Ramos (cell line): ENCODE measurements around the gene EGFR.

Experiments used
- in situ Hi-C: fragments of 300-500 bp; cut with MboI; formaldehyde crosslinking; loops from one replicate; pipeline ENCODE4 v1.14.3; 2022; ENCODE audit warnings: low sequenced_read_pairs; ENCODE audit not compliant: unreplicated experiment

EGFR gene

DNA sequence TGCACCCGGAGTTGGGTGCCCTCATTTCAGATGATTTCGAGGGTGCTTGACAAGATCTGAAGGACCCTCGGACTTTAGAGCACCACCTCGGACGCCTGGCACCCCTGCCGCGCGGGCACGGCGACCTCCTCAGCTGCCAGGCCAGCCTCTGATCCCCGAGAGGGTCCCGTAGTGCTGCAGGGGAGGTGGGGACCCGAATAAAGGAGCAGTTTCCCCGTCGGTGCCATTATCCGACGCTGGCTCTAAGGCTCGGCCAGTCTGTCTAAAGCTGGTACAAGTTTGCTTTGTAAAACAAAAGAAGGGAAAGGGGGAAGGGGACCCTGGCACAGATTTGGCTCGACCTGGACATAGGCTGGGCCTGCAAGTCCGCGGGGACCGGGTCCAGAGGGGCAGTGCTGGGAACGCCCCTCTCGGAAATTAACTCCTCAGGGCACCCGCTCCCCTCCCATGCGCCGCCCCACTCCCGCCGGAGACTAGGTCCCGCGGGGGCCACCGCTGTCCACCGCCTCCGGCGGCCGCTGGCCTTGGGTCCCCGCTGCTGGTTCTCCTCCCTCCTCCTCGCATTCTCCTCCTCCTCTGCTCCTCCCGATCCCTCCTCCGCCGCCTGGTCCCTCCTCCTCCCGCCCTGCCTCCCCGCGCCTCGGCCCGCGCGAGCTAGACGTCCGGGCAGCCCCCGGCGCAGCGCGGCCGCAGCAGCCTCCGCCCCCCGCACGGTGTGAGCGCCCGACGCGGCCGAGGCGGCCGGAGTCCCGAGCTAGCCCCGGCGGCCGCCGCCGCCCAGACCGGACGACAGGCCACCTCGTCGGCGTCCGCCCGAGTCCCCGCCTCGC, at the start of gene EGFR:
TSS of gene EGFR (plus strand) at position 657 of the 830 bp plus-strand sequence. CDS start 261 bp downstream, outside the sequence.
- in situ Hi-C loops, result no loop called here

DNA sequence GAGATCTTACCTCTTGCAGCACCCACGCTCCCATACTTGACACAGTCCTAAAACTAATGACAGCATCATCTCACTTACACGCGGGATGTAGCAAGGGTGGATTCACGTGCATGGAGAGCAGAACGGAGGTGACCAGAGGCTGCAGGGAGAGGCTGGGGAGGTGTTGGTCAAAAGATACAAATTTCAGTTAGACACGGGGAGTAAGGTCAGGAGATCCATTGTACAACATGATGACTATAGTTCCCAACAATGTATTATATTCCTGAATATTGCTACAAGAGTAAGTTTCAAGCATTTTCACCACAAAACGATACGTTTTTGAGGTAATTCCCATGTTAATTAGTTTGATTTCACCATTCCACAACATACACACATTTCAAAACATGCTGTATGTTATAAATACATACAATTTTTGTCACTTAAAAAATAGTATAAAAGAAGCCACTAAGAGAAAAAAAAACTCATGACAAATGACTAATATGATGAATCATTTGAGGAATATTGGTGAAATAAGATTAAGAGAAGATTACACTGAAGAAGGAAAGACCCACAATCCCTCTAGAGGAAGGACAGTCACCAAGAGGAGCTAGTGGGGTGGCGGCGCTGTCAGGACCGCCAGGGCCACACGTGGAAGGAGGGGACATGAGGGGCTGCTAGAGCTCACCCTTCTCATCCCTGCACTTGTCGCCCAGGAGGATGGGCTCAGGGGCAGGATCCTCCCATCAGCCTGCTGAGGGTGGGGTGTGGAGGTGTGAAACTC, 49.4 kb upstream of the EGFR start:
- in situ Hi-C loops, result no loop called here

DNA sequence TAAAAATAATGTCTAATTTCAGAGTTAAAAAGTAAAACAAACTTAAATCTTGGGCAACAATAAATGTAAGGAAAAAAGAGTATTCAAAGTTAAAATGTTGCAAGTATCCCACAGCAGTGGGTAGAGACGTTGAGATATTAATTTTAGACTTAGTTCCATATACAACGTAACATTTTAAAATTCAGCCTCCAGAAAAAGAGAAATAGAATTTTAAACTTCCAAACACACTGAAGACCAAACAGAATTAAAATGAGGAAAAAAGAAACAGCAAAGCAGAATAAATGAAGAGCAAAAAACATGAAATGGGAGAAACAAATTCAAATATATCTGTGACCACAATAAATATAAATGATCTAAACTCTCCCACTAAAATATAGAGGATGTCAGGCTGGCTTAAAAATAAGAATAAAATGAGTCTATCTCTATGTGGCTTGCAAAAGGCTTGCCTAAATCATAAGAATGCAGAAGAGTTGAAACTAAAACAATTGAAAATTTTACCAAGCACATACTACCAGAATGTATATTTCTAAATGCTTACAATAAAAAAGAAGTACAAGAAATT, 46.0 kb upstream of the EGFR start:
- in situ Hi-C loops, result no loop called here

DNA sequence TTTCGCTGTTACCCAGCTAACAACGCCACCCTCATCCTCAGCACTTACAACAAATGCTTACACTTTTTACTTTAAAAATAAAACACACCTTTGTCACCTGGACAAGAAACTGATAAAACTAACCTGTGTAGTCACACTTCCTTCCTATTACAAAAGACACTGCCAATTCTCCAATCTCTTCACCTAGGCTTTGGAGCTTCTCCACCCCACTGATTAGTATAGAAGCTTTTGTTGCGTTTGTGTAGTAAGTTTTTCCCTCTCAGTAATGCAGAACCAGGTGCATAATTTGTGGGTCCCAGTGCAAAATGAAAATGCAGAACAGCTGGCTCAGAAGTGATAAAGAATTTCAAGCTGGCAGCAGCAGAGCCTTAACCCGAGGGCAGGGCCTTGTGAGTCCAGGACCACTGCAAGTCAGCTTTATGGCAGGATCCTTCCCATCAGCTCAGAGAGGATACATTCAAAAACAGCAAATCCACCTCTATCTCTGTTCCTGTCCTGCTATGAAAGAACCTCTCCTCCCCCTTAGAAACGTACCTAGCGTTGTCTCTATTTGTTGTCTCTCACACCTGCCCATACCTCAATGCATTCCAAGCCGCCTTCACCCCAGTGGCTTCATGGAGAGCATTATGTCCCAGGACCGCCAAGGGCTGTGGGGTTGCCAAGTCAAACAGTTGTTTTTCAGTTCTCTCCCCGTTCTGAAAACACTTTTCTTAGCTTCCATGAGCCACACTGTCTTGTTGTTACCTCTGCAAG, 40.3 kb upstream of the EGFR start:
- in situ Hi-C loops, result no loop called here

DNA sequence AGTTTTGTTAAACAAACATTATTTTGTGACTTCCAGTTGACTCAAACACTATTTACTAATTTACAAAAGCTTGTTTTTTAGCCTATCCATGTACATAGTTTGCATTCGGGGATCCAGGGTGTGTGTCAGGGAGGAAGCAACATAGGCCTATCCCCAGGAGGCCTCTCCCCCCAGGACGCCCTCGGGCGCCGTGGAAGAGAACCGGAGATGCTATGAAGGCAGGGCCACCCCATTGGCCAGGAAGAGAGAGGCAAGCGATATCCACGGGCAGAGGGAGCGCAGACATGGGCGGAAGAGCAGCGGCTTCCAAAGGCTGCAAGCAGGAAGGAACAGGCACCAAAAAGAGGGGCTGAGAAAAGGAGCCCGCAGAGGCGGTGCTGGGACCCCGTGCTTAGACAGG, 38.3 kb upstream of the EGFR start:
- in situ Hi-C loops, result no loop called here

- in situ Hi-C loops, result no loop called here
These were observed 36.9 kb upstream of the EGFR start for GRCh38 chr7:54981913-54982312.

DNA sequence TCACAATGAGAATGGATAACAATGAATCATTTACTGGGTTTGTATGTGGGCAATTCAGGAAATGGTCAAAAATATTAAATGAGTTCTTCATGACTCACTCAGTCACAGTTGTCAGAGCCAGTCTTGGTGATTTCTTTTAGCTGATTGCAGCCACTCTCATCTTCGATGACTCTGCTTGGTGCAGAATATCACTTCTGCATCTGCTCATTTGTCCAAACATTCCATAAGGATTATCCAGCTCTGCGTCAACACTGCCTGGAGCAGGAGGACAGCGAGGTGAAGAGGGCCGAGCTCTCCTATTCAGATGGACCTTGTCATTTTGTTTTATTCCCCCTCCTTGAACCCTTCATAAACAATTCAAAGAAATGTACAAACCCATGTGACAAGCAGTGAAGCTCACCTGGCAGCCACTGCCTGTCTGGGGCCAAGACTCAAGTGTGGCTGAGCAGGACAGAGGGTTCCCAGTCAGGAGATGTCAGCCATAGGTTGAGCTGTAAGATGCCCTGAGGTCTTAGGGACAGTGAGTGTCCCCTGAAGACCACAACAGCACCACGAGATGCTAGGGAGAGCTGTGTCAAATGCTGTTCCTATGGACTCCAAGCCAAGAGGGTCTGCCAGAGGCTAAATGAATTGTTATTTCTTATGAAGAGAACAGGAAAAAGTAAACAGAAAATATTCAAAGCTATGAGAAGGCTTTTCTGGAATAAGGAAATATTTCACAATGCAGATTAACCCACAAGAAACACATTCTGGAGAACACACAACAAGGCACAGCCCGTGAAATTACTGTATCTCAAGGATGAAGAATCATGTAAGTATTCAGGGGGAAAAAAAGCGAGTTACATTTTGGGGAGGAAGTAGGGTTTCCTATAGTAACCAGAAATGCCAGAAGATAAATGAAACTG, 33.1 kb upstream of the EGFR start:
- in situ Hi-C loops, result no loop called here

- in situ Hi-C loops, result no loop called here
These were observed 32.1 kb upstream of the EGFR start for GRCh38 chr7:54986716-54987115.

DNA sequence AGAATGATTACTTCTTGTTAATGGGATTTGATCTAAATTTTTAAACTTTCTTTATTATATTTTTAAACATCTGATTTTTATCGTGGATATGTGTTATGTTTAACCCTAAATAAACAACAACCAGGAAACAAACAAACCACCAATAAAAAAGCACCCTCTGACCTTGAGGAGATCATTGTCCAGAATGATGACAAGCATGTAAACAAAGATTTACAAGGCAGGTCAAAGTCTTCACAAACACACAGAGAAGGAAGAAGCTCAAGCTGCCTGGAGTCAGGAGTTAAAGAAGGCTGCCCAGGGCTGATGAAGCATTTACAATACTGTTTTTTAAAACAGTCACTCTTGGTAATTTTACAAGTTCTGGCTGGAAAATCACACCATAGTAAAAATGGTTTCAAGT, 31.0 kb upstream of the EGFR start:
- in situ Hi-C loops, result no loop called here

DNA sequence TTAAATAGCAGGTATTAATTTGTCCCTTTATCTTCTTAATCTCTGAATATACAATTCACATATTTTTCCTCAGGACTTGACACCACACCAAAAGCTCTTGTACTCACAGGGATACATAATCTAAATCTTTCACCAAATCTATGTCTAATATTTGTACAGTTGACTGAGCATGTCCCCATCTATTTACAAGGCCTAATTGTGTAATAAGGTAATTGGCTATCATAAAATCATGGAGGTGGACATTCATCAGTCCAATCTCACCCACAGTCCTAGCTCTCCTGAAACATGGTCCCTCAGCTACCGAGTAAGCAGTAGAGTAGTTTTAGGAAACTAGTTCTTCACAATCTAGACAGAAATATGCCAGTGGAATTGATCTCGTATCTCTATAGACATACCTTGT, 30.3 kb upstream of the EGFR start:
- in situ Hi-C loops, result no loop called here

GRCh38 chr7:54989453-54990225, 29.2 kb upstream of the EGFR start:
- in situ Hi-C loops, result no loop called here

DNA sequence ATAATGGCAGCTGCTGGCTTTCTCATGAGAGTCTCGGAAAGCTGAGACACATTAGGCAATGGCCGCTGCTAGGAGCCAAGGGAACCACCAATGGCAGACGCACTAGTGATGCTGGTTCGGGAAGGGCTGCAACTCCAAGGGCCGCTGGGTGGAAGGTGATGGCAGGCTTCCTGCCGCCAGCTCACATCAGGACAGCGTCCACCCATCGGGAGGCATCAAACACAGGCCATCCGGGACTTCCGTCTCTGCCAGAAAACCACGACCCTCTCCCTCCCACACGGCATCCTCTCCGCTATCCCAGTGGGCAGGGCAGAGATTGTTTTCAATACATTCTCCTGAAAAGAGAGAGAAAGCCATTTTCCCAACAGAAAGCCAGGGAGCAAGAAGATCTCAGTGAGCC, 27.5 kb upstream of the EGFR start:
- in situ Hi-C loops, result no loop called here

- in situ Hi-C loops, result no loop called here
These were observed 25.8 kb upstream of the EGFR start for GRCh38 chr7:54992871-54993475.

- in situ Hi-C loops, result no loop called here
These were observed 23.7 kb upstream of the EGFR start for GRCh38 chr7:54995166-54995565.

- in situ Hi-C loops, result no loop called here
These were observed 23.0 kb upstream of the EGFR start for GRCh38 chr7:54995610-54996363.

DNA sequence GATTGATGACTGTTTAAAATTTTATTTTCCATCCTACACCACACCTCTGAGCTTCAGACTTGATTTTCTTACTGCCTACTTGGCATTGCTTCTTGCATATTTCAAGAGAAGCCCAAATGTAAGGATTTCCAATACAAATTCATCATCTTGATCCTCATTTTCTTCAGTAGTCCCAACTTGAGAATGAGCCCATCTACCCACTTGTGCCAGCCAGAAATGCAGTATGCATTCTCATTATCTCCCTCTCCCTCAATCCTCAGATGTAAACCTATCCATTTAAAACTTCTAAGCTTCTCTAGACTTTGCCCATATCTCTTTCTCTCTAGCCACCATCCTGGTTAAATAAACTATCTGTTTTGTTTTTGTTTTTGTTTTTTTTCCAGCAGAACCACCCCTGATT, 22.4 kb upstream of the EGFR start:
- in situ Hi-C loops, result no loop called here

GRCh38 chr7:55004579-55004978, 14.2 kb upstream of the EGFR start:
- in situ Hi-C loops, result no loop called here
